ENCODE measurements around the gene RPL36. TPM values are rescaled to one million over a fixed set of nuclear protein-coding genes. Genes with fewer than 3 reads are reported as not detected.
A peak's percentile ranks its signal among the peaks of the same experiment; 100 is the strongest.
"Not testable (repeated sequence)": the region's sequence is repeated elsewhere in the genome, so short reads cannot be mapped to it uniquely, and the experiment has no call there.

The RPL36 gene
- total RNA-seq, 6 experiments from 2014 or later = 232 to 283 (median 251) TPM

DNA sequence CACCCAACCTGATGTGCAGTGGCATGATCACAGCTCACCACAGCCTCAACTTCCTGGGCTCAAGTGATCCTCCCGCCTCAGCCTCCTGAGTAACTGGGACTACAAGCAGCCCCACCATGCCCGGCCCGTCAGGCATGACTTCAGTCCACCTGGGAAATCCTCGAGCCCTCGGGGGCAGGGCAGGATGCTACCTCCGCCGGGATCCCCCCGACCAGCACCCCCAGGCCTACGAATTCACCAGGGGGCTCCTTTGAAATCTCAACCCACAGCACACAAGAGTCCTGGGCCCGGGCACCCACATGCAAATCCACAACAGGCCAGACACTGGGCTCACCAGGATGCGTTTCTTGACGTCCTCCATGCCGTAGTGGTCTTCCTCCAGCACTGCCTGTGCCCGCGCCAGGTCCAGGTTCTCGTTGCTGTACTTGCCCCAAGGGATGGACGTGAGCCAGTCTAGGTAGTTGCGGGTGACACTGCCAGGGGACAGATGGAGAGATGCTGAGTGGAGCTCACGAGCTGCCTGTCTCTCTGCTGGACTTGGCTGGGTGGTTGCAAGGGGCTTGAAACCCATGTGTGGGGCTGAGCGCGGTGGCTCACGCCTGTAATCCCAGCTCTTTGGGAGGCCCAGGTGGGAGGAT lies 10.5 kb downstream of the RPL36 start:
- Histone ChIP-seq H3K27ac (no peak overlapping the region), H3K4me1 (no peaks in the 10 kb centered on the region), H3K4me3 (no peak overlapping the region), H3K36me3 (peaks cover 0 to 55% (median 16%) of the 10 kb centered on the region in 4 donors), H3K27me3 (no peaks in the 10 kb centered on the region), H3K9me3 (no peaks in the 10 kb centered on the region)
- WGBS (ENCODE audit: insufficient coverage, low coverage, low lambda C conversion rate, missing lambda C conversion rate) = 95% methylated on average over 4 of the region's 22 CpGs
- ATAC-seq = no peak
- intact Hi-C loops (cut with DNase I) = no loop called here
- DNase-seq = no peak
- no peak for TF ChIP-seq POLR2A (IDR thresholded peaks at IDR 0.05)
- TF ChIP-seq, protein P1, sequence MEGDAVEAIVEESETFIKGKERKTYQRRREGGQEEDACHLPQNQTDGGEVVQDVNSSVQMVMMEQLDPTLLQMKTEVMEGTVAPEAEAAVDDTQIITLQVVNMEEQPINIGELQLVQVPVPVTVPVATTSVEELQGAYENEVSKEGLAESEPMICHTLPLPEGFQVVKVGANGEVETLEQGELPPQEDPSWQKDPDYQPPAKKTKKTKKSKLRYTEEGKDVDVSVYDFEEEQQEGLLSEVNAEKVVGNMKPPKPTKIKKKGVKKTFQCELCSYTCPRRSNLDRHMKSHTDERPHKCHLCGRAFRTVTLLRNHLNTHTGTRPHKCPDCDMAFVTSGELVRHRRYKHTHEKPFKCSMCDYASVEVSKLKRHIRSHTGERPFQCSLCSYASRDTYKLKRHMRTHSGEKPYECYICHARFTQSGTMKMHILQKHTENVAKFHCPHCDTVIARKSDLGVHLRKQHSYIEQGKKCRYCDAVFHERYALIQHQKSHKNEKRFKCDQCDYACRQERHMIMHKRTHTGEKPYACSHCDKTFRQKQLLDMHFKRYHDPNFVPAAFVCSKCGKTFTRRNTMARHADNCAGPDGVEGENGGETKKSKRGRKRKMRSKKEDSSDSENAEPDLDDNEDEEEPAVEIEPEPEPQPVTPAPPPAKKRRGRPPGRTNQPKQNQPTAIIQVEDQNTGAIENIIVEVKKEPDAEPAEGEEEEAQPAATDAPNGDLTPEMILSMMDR (IDR thresholded peaks at IDR 0.05) = no peak

DNA sequence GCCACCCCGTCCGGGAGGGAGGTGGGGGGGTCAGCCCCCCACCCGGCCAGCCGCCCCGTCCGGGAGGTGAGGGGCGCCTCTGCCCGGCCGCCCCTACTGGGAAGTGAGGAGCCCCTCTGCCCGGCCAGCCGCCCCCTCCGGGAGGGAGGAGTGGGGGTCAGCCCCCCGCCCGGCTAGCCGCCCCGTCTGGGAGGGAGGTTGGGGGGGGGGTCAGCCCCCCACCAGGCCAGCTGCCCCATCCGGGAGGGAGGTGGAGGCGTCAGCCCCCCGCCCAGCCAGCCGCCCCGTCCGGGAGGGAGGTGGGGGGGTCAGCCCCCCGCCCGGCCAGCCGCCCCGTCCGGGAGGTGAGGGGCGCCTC lies 11.9 kb downstream of the RPL36 start:
- intact Hi-C loops (cut with DNase I); H3K27ac ChIP-seq; H3K4me1 ChIP-seq; H3K27me3 ChIP-seq; H3K4me3 ChIP-seq; H3K9me3 ChIP-seq; DNase-seq; ATAC-seq: not testable (repeated sequence)
- H3K36me3 ChIP-seq = peaks cover 0 to 58% (median 13%) of the 10 kb centered on the region in 4 donors
- WGBS (ENCODE audit: insufficient coverage, low coverage, low lambda C conversion rate, missing lambda C conversion rate) = no CpG with 5 or more reads among the region's 28 CpGs

DNA sequence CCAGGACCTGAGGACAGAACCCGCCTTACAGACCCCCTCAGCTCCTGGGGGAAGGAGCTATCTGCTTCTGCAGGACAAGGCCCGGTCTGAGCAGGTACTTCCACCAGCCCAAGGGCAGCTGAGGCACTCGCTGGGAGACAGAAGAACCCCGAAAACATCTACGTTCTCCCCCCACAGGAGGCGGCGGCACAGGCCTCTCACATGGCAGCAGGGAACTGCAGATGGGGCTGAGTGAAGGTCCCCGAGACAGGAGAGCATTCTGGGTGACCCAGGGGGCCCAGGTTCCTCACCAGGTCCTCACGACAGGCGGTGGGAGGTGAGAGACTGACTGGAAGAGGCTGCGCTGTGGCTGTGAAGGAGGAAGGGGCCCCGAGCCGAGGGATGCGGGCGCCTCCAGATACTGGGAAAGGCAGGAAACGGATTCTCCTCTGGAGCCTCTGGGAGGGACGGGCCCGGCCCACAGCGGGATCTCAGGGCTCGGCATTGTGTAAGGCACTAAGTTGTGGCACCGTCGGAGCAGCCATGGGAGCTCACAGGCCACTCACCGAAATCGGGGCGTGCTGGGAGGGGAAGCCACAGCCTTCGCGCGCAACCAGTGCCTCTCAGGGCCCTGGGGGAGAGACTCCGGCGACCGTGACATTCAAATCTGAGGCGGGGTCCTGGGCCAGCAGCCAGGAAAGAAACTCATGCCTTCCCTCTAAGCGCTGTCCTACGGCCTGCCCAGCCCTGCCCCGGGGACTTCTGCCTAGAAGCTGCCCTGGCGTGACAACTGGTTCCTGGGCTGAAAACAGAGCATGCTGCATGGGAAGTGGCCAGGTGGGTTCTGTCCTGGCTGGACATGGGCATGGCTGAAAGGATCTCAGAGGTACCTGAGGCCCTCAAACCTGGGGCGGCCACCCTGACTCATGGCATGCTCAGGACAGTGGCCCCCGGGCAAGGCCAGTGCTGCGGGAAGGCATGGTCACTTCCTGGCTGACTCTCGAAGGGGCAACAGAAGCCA lies 14.0 kb downstream of the RPL36 start:
- 93% methylated on average over 19 of the region's 40 CpGs for WGBS (ENCODE audit: insufficient coverage, low coverage, low lambda C conversion rate, missing lambda C conversion rate)
- DNase-seq = no peak
- Histone ChIP-seq H3K27ac (no peak overlapping the region), H3K4me3 (no peak overlapping the region), H3K4me1 (no peaks in the 10 kb centered on the region), H3K36me3 (peaks cover 0 to 53% (median 16%) of the 10 kb centered on the region in 4 donors), H3K27me3 (no peaks in the 10 kb centered on the region), H3K9me3 (no peaks in the 10 kb centered on the region)
- TF ChIP-seq, protein P1 (IDR thresholded peaks at IDR 0.05) = no peak
- no peak for TF ChIP-seq POLR2A (IDR thresholded peaks at IDR 0.05)
- intact Hi-C loops (cut with DNase I) = no loop called here
- no peak for ATAC-seq

DNA sequence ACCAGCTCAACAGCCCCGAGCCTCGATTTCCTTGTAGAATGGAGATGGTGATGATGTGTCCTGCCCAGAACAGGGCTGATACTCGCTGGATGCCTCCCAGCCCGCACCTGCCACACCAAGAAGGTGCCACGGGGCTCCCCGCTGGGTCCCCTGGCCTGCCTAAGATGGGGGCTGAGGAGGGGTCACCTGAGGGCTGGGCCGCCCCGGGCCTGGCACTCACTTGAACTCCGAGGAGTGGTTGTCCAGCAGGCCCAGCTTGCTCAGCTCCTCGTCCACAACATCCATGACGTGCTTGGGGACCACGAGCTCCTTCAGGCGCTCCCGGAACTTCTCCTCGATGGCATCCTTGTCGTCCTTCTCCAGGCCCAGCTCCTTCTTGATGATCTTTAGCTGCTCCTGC lies 15.5 kb downstream of the RPL36 start:
- Histone ChIP-seq H3K36me3 (peaks cover 0 to 57% (median 18%) of the 10 kb centered on the region in 4 donors), H3K4me3 (no peak overlapping the region), H3K4me1 (no peaks in the 10 kb centered on the region), H3K27me3 (no peaks in the 10 kb centered on the region), H3K9me3 (no peaks in the 10 kb centered on the region), H3K27ac (no peak overlapping the region)
- DNase-seq (no peak), ATAC-seq (peak in 2 of 4 donors; percentile 8 to 18)
- 80% methylated on average over 1 of the region's 16 CpGs for WGBS (ENCODE audit: insufficient coverage, low coverage, low lambda C conversion rate, missing lambda C conversion rate)
- intact Hi-C loops (cut with DNase I) = no loop called here
- no peak for TF ChIP-seq POLR2A (IDR thresholded peaks at IDR 0.05)
- TF ChIP-seq, protein P1 (IDR thresholded peaks at IDR 0.05) = no peak

All from right lobe of liver (tissue), 6 donors.